ENCODE results near the gene NR2C2AP. TPM values are rescaled to one million over a fixed set of nuclear protein-coding genes. Genes with fewer than 3 reads are reported as not detected.

The NR2C2AP gene
- total RNA-seq, 1 experiment from 2014 or later = 25.7 TPM

DNA sequence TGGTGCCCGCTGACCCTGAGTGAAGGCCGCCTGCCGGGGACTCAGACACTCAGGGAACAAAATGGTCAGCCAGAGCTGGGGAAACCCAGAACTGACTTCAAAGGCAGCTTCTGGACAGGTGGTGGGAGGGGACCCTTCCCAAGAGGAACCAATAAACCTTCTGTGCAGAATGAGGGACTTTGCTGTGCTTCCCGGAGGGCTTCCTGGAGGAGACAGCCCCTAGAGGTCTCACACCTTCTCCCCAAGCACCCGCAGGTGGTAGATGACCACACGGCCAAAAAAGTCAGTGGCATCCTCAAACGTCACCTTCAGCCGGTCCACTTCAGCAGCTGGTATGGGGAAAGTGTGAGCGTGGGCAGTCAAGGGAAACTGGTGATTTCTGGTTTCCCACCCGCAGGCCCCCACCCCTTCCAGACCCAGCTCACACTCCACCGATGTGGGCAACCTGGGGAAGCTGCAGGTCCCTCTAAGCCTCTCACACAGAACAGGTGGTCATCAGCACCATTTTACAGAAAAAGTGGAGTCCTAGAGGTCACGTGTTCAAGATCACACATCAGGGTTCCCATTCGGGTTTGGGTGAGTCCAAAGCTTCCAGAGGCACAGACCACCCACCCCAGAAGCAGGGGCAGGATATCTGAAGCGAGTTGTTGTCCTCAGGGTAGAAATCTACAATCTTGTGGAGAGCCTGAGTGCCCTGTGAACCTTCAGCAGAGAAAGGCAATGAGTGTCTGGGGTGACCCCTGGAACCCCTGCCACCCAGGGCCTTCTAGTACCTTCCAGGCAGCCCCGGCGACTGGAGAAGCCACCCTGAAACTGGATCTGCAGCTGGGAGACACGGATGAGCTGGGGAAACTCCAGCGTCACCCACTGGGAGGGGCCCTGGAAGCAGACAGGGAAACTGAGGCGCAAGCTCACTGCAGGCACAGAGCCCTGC lies 1.2 kb downstream of the NR2C2AP start:
- Histone ChIP-seq H3K4me1 (replicated peaks; ENCODE audit: insufficient read depth) (peaks cover 14% of the 10 kb centered on the region), H3K36me3 (ENCODE audit: low read depth) (0 out of 2 replicates have a peak, but pooled peaks cover 2% of the 10 kb centered on the region), H2AFZ (peak overlapping the region; percentile 89), H3F3A (ENCODE audit: insufficient read depth, low read depth) (peaks cover 25% of the 10 kb centered on the region), H3K27ac (peak overlapping the region; percentile 68; the same call in 1 of the 2 replicates), H3K27me3 (ENCODE audit: insufficient read depth, low read depth) (peaks cover 15% of the 10 kb centered on the region; the same call in 1 of the 2 replicates), H3K4me3 (peak overlapping the region; percentile 91), H4K20me1 (ENCODE audit: insufficient read depth) (no peaks in the 10 kb centered on the region), H3K4me2 (peak overlapping the region; percentile 83), H3K9me2 (ENCODE audit: insufficient read depth) (no peaks in the 10 kb centered on the region), H3K79me2 (ENCODE audit: low read depth) (peaks cover 21% of the 10 kb centered on the region), H3K9me3 (ENCODE audit: insufficient read depth, low read depth) (no peaks in the 10 kb centered on the region)
- intact Hi-C loops (cut with micrococcal nuclease; ENCODE audit: unreplicated experiment) = no loop called here
- CTCF ChIA-PET = interaction anchor here (1.6 kb wide), 1 partner anchor 9 kb away, joined by 3 read pairs; no protein-coding TSS in a partner anchor
- no peak for TF ChIP-seq EZH2 (IDR thresholded peaks at IDR 0.05; ENCODE audit: low read depth)
- TF ChIP-seq, protein P1, sequence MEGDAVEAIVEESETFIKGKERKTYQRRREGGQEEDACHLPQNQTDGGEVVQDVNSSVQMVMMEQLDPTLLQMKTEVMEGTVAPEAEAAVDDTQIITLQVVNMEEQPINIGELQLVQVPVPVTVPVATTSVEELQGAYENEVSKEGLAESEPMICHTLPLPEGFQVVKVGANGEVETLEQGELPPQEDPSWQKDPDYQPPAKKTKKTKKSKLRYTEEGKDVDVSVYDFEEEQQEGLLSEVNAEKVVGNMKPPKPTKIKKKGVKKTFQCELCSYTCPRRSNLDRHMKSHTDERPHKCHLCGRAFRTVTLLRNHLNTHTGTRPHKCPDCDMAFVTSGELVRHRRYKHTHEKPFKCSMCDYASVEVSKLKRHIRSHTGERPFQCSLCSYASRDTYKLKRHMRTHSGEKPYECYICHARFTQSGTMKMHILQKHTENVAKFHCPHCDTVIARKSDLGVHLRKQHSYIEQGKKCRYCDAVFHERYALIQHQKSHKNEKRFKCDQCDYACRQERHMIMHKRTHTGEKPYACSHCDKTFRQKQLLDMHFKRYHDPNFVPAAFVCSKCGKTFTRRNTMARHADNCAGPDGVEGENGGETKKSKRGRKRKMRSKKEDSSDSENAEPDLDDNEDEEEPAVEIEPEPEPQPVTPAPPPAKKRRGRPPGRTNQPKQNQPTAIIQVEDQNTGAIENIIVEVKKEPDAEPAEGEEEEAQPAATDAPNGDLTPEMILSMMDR (conservative IDR thresholded peaks at IDR 0.05) = no peak
- POLR2A ChIA-PET (ENCODE audit: unreplicated experiment) = no interaction called here
- no peak for DNase-seq
- no TSS peak for BruUV-seq (replicated peaks)

DNA sequence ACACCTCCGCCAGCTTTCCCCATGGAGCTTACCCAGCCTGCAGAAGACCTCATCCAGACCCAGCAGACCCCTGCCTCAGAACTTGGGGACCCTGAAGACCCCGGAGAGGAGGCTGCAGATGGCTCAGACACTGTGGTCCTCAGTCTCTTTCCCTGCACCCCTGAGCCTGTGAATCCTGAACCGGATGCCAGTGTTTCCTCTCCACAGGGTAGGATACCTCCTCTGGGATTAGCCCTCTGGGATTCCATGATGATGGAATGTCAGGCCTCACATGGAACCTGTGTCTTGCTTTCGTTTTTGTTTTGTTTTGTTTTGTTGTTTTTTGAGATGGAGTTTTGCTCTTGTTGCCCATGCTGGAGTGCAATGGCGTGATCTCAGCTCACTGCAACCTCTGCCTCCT lies 9.3 kb downstream of the NR2C2AP start:
- peaks cover 22% of the 10 kb centered on the region for H3K4me1 ChIP-seq (replicated peaks; ENCODE audit: insufficient read depth)
- 0 out of 2 replicates have a peak, but pooled peaks cover 9% of the 10 kb centered on the region for H3K36me3 ChIP-seq (ENCODE audit: low read depth)
- H3K4me2 ChIP-seq = peak overlapping the region; percentile 84
- no peaks in the 10 kb centered on the region for H4K20me1 ChIP-seq (ENCODE audit: insufficient read depth)
- peaks cover 43% of the 10 kb centered on the region for H3K79me2 ChIP-seq (ENCODE audit: low read depth)
- TF ChIP-seq, protein P1 (conservative IDR thresholded peaks at IDR 0.05) = no peak
- TF ChIP-seq EZH2 (IDR thresholded peaks at IDR 0.05; ENCODE audit: low read depth) = no peak
- CTCF ChIA-PET = interaction anchor here (0.9 kb wide), 1 partner anchor 8 kb away, joined by 3 read pairs; no protein-coding TSS in a partner anchor
- peak overlapping the region; percentile 84; the same call in 1 of the 2 replicates for H3K4me3 ChIP-seq
- peaks cover 4% of the 10 kb centered on the region for H3F3A ChIP-seq (ENCODE audit: insufficient read depth, low read depth)
- no peak overlapping the region for H3K27ac ChIP-seq
- H3K9me2 ChIP-seq (ENCODE audit: insufficient read depth) = no peaks in the 10 kb centered on the region
- POLR2A ChIA-PET (ENCODE audit: unreplicated experiment) = no interaction called here
- H3K27me3 ChIP-seq (ENCODE audit: insufficient read depth, low read depth) = no peaks in the 10 kb centered on the region
- H3K9me3 ChIP-seq (ENCODE audit: insufficient read depth, low read depth) = no peaks in the 10 kb centered on the region
- intact Hi-C loops (cut with micrococcal nuclease; ENCODE audit: unreplicated experiment) = loop anchor here (5.0 kb wide), 1 partner anchor 128 kb away; the partner anchor contains the start of genes MAU2 and SUGP1
- H2AFZ ChIP-seq = no peak overlapping the region
- DNase-seq = no peak
- no TSS peak for BruUV-seq (replicated peaks)

DNA sequence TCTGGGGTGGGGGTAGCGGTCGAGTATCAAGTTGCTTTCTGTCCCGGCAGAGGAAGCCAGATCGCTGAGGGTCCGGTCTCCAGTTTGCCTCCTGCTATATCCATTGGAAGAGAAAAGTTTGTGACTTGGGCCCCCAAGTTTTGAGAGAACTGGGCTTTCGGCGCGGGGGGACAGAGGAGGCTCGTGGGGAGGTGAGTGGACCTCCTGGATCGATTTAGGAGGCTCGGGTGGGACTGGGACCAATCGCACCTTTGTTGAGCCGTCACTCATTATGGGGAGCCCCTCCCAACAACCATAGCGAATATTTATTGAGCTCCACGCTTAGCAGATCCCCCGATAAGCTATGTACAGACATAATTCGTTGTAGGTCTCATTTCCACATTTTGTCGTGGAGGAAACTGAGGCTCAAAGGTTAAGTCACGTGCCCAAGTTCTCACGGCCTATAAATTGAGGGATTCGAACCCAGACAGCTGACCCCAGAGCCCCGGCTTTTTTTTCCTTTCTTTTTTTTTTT lies 10.2 kb downstream of the NR2C2AP start:
- intact Hi-C loops (cut with micrococcal nuclease; ENCODE audit: unreplicated experiment) = loop anchor here (5.0 kb wide), 1 partner anchor 129 kb away; the partner anchor contains the start of genes MAU2 and SUGP1
- DNase-seq = no peak
- TF ChIP-seq EZH2 (IDR thresholded peaks at IDR 0.05; ENCODE audit: low read depth) = no peak
- TF ChIP-seq, protein P1 (conservative IDR thresholded peaks at IDR 0.05) = no peak
- Histone ChIP-seq H4K20me1 (ENCODE audit: insufficient read depth) (no peaks in the 10 kb centered on the region), H3F3A (ENCODE audit: insufficient read depth, low read depth) (peaks cover 2% of the 10 kb centered on the region), H3K9me2 (ENCODE audit: insufficient read depth) (no peaks in the 10 kb centered on the region), H3K36me3 (ENCODE audit: low read depth) (0 out of 2 replicates have a peak, but pooled peaks cover 9% of the 10 kb centered on the region), H3K79me2 (ENCODE audit: low read depth) (peaks cover 43% of the 10 kb centered on the region), H3K4me1 (replicated peaks; ENCODE audit: insufficient read depth) (peaks cover 22% of the 10 kb centered on the region), H3K4me3 (peak overlapping the region; percentile 84), H3K4me2 (peak overlapping the region; percentile 84), H3K27me3 (ENCODE audit: insufficient read depth, low read depth) (no peaks in the 10 kb centered on the region), H3K9me3 (ENCODE audit: insufficient read depth, low read depth) (no peaks in the 10 kb centered on the region), H3K27ac (no peak overlapping the region), H2AFZ (peak overlapping the region; percentile 92)
- ChIA-PET POLR2A (ENCODE audit: unreplicated experiment) (interaction anchor here (0.6 to 1.3 kb wide), 2 partner anchors 10 to 295 kb away, joined by 7 to 66 read pairs; partner anchors contain the start of gene NR2C2AP), CTCF (interaction anchor here (0.5 to 0.9 kb wide), 3 partner anchors 9 to 409 kb away, joined by 3 to 6 read pairs (median 3); no protein-coding TSS in a partner anchor)
- TSS peak; percentile 64 for BruUV-seq (replicated peaks)

Data from PC-9 (cell line).